Aorta (tissue), 5 donors: Measurements from ENCODE around the gene ARSA. TPM values are rescaled to one million over a fixed set of nuclear protein-coding genes. Genes with fewer than 3 reads are reported as not detected.

ENCODE experiments used
- ATAC-seq: fragments of 200-7000 bp; cut with Tn5 transposase; one replicate; pipeline ENCODE4 v1.9.1; 2022; ENCODE audit warnings: moderate library complexity; ENCODE audit not compliant: low FRiP score
- DNase-seq, 2 donors: peaks; one replicate each; pipeline ENCODE4 v3.0.0-alpha.2; 2020
- H3K27ac ChIP-seq, 2 donors: one replicate each; pipeline ENCODE4 v1.5.1; 2013; ENCODE audit warnings: low read length in 2 of 2, mild to moderate bottlenecking in 2 of 2, moderate library complexity in 2 of 2, control low read depth in 1 of 2, inconsistent platforms in 1 of 2, low read depth in 1 of 2
- H3K27me3 ChIP-seq, 2 donors: one replicate each; pipeline ENCODE4 v1.6.1; 2013; ENCODE audit warnings: control low read depth in 1 of 2, low read length in 1 of 2, mild to moderate bottlenecking in 1 of 2, moderate library complexity in 1 of 2; ENCODE audit not compliant: insufficient read depth in 2 of 2, control insufficient read depth in 1 of 2
- H3K36me3 ChIP-seq, 2 donors: one replicate each; pipeline ENCODE4 v1.6.1; 2013; ENCODE audit warnings: control low read depth in 1 of 2, low read length in 1 of 2, mild to moderate bottlenecking in 1 of 2; ENCODE audit not compliant: insufficient read depth in 2 of 2, control insufficient read depth in 1 of 2
- H3K4me1 ChIP-seq, 2 donors: one replicate each; pipeline ENCODE4 v1.6.1; 2013; ENCODE audit warnings: low read length in 2 of 2, control low read depth in 1 of 2, mild to moderate bottlenecking in 1 of 2, moderate library complexity in 1 of 2; ENCODE audit not compliant: insufficient read depth in 2 of 2, control insufficient read depth in 1 of 2
- H3K4me3 ChIP-seq, 2 donors: one replicate each; pipeline ENCODE4 v1.5.1; 2013; ENCODE audit warnings: low read length in 2 of 2, control low read depth in 1 of 2, mild to moderate bottlenecking in 1 of 2
- H3K9me3 ChIP-seq: one replicate; pipeline ENCODE4 v1.6.1; 2013; ENCODE audit warnings: mild to moderate bottlenecking, low read length; ENCODE audit not compliant: control insufficient read depth
- WGBS, 2 donors: extraction: QIAGEN DNeasy Blood & Tissue Kit; methylation state at CpG; one replicate each; pipeline ENCODE4 v1.1.7; 2013; 5-methylcytosine and 5-hydroxymethylcytosine counted together
- intact Hi-C, 2 donors: fragments of 100-400 bp; cut with DNase I; formaldehyde crosslinking; loops; one replicate each; pipeline versions ENCODE4 v1.14.2 to v1.15.0; 2022
- polyA plus RNA-seq, 2 donors: library from polyadenylated mRNA; stranded (reverse); fragments of 200-250 nt; gene quantifications; one replicate each; pipeline ENCODE4 v1.2.3, GENCODE V29; 2013
- total RNA-seq, 2 donors: library from RNA; stranded (reverse); fragmentation: NEBNext Ultra II Directional; extraction: Animal tissue kit (Norgen Biotek cat#: 25700); gene quantifications; one replicate each; pipeline ENCODE4 v1.2.1, GENCODE V29; 2021
- donor health status: healthy with polysubstance abuse.
- donor health status: Bipolar disorder and iron deficiency.
- donor health status: DM: no; HTN: no; CAD: no.
- donor health status: DM: no; HTN: no; CAD: no.
- donor health status: DM: yes; HTN: yes; CAD: no.

The ARSA gene
- total and polyA plus RNA-seq, 4 donors = 15.7 to 120 (median 42.5) TPM

DNA sequence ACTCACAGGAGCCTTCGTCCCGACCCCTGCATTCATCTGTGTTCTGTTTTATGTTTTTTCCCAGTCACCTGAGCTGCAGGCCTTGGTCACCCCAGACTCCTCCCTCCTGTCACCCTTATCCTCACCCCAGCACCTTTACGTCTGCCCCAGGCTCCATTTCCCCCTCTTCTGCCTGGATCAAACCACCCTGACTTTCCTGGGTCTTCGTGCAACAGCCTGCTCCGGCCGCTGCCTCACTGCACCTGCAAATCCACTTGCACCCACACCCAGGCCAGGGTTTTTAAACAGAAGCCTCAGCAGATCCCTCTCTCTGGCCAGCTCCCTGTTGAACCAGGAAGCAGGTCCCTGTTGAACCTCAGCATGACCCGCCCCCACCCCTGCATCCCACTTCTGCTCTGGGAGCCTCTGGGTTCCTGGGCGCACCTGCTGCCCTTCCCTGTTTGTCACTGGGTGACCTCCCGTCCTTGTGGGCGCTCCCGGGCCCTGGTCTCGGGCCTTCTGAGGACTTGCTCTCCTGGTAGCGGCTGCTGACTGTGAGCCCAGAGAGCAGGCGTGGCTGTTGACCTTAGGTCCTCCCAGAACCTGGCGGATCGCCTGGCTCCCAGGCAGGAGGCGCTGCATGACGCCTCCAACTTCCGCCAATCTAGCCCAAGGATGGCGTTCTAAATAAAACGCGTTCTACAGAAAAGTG, 14.5 kb downstream of the ARSA start:
- ATAC-seq = no peak
- Histone ChIP-seq H3K4me3 (no peak overlapping the region), H3K27me3 (no peaks in the 10 kb centered on the region), H3K27ac (no peak overlapping the region), H3K36me3 (no peaks in the 10 kb centered on the region), H3K9me3 (no peaks in the 10 kb centered on the region), H3K4me1 (no peaks in the 10 kb centered on the region)
- WGBS, 2 donors = 57 to 64% methylated on average over 22 of the region's 22 CpGs
- intact Hi-C loops = no loop called here
- DNase-seq = no peak

DNA sequence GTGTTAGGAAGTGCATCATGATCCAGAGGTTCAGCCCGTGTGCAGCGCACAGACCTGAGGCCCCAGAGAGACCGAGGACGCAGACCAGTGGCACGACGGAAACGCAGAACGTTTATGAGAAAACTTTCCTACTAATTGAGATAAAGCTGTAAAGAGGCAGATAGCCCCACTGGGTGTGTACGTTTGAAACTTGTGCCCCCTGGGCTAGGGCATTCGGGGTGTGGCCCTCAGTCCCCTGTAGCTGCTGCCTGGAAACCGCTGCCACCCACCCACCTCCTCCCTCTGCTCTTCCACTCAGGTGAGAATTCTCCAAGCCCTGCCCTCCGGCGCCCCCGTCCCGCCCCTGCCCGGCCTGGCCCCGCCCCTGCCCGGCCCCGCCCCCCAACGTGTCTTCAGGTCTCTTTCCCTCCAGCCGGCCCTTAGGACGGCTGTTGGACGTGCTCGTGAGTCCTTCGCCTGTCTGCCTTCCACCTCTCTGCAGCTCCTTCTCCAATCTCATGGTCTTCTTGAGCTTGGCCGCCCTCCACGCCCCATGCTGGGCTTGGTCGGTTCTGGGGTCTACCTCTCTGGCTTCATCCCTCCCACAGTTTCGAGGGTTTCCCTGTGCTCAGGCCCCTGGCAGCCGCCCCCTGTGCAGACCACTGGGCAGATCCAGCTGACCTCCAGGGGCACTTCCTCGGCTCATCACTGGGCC, 15.3 kb downstream of the ARSA start:
- no peak overlapping the region for H3K4me3 ChIP-seq
- no peaks in the 10 kb centered on the region for H3K36me3 ChIP-seq
- ATAC-seq = no peak
- no peak overlapping the region for H3K27ac ChIP-seq
- intact Hi-C loops = no loop called here
- 31 to 35% methylated on average over 24 to 31 of the region's 31 CpGs for WGBS, 2 donors
- DNase-seq = no peak
- H3K27me3 ChIP-seq = no peaks in the 10 kb centered on the region
- H3K4me1 ChIP-seq = no peaks in the 10 kb centered on the region
- no peaks in the 10 kb centered on the region for H3K9me3 ChIP-seq

DNA sequence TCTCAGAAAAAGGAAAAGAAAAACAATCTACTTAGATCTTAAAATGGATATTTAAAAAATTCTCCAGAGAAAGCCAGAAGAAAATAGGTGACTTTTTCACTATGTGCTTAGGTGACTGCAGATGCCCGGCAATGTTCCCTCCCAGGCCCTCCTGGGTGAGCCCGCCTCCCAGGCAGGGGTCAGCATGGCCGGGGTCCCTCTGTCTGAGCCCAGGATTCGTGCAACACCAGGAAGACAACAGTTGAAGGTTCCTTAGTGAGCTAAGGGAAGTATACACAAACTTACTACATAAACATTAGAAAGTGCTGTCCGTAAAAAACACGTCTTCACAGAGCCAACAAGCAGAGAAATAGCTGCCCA, 15.8 kb downstream of the ARSA start:
- no peaks in the 10 kb centered on the region for H3K27me3 ChIP-seq
- DNase-seq = no peak
- 42 to 47% methylated on average over 6 of the region's 6 CpGs for WGBS, 2 donors

DNA sequence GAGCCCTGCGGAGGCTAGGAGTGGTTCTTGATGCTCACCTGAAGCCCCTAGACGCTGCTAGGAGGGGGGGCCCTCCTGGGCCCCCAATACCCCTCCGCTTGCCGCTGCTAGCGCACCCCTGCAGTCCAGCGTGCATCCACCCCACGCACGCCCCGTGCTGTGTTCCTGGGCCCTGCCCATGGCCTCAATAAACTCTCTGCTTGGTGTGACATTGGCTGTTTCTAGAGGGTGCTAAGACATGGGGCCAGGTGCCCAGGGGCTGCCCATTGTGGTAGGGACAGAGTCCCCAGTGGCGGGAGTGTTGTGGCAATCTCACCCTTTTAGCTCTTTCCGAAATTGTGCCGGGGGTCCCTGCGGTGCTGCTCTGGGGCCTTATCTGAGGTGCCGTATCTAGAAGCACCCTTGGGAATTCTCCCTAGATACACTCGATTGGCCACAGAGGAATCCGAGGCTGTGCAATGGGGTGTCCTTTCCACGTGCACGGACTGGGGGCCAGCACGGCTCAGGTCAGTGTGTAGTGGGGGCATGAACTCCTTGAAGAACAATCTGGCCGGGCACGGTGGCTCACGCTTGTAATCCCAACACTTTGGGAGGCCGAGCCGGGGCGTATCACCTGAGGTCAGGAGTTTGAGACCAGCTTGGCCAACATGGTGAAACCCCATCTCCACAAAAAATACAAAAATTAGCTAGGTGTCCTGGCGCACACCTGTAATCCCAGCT, 16.5 kb downstream of the ARSA start:
- no peaks in the 10 kb centered on the region for H3K9me3 ChIP-seq
- 85% methylated on average over 25 to 26 of the region's 26 CpGs for WGBS, 2 donors
- H3K27me3 ChIP-seq = no peaks in the 10 kb centered on the region
- intact Hi-C loops = no loop called here
- no peaks in the 10 kb centered on the region for H3K4me1 ChIP-seq
- no peaks in the 10 kb centered on the region for H3K36me3 ChIP-seq
- H3K27ac ChIP-seq = no peak overlapping the region
- no peak for ATAC-seq
- no peak for DNase-seq
- H3K4me3 ChIP-seq = no peak overlapping the region

More for the DNA sequence above, 15.8 kb downstream of the ARSA start:
- Histone ChIP-seq H3K27ac (no peak overlapping the region), H3K4me3 (no peak overlapping the region), H3K36me3 (no peaks in the 10 kb centered on the region), H3K4me1 (no peaks in the 10 kb centered on the region), H3K9me3 (no peaks in the 10 kb centered on the region)
- no peak for ATAC-seq
- intact Hi-C loops = no loop called here

DNA sequence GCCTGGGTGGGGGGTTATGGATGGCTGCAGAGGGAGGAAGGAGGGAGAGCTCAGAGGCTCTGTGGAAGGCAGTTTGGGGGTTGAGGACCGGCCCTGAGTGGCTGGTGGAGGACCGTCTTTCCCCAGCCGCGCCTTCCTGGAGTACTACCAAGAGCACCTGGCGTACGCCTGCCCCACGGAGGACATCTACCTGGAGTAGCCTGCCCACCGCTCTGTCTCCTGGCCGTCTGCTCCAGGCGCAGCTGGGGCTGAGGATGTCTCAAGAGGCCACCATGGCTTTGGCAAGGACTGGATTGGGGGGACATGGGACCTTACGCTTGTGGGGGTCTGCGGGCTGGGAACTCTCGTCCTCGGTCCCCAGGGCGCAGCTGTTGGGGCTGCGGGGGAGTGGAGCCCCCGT, 17.4 kb downstream of the ARSA start:
- Histone ChIP-seq H3K27me3 (no peaks in the 10 kb centered on the region), H3K36me3 (no peaks in the 10 kb centered on the region), H3K9me3 (no peaks in the 10 kb centered on the region), H3K27ac (no peak overlapping the region), H3K4me1 (no peaks in the 10 kb centered on the region), H3K4me3 (no peak overlapping the region)
- intact Hi-C loops = no loop called here
- no peak for ATAC-seq
- WGBS, 2 donors = 81 to 87% methylated on average over 17 of the region's 17 CpGs
- no peak for DNase-seq

DNA sequence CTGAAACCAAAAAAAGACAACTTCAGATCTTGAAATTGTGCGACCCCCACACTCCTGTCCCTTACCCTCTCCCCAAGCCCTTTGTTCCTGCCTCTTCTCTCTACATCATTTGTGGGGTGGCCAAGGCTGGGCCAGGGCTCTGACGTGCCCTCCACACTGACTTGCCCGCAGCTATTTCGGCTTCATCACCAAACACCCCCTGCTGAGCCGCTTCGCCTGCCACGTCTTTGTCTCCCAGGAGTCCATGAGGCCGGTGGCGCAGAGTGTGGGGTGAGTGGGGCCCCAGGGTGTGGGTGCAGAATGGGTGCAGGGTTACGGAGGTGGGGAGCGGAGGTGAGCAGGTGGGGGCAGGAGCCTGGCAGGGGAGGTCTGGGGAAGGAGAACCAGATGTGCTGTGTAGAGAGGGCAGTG, 17.9 kb downstream of the ARSA start:
- no peak overlapping the region for H3K27ac ChIP-seq
- DNase-seq = no peak
- no peaks in the 10 kb centered on the region for H3K27me3 ChIP-seq
- no peak overlapping the region for H3K4me3 ChIP-seq
- H3K4me1 ChIP-seq = no peaks in the 10 kb centered on the region
- no peak for ATAC-seq
- no peaks in the 10 kb centered on the region for H3K36me3 ChIP-seq
- no peaks in the 10 kb centered on the region for H3K9me3 ChIP-seq
- WGBS, 2 donors = 80% methylated on average over 11 of the region's 11 CpGs
- intact Hi-C loops = no loop called here

DNA sequence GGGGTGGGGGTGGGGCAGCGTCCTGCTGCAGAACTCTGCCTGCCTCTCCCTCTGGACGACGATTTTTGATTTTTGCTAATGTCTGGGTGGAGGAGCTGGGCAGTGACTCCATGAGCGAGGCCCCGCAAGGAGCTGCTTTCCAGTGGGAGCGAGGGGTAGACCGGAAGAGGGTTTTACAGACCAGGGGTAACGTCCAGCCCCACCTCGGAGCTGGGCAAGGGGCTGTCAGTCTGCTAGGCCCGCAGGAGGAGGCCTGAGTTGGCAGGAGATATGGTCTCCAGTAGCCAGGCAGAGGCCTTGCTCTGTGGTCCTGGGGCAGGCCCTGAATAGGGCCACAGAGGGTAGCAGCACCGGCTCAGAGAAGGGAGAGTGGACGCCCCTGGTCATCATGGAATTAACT, 18.4 kb downstream of the ARSA start:
- no peak for ATAC-seq
- Histone ChIP-seq H3K4me3 (no peak overlapping the region), H3K4me1 (no peaks in the 10 kb centered on the region), H3K27me3 (no peaks in the 10 kb centered on the region), H3K36me3 (no peaks in the 10 kb centered on the region), H3K9me3 (no peaks in the 10 kb centered on the region), H3K27ac (no peak overlapping the region)
- 71 to 73% methylated on average over 12 of the region's 12 CpGs for WGBS, 2 donors
- no peak for DNase-seq
- intact Hi-C loops = no loop called here

DNA sequence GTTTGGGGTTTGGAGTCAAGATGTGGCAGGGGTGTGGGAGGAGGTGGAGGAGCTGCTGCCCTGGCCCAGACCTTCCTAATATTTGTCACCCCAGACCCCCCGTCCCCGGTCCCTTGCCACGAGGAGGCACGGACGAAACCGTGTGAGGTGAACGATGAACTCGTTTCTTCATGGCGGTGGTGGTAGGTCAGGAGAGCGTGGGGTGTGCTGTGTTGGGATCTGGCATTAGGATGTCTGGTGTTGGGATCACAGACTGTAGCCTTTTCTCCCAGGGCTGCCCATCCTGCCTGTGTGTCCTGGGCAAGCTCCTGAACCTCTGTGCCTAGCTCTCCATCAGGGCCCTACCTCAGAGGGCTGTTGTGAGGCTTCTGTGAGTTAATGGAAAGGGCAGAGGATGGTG, 19.0 kb downstream of the ARSA start:
- intact Hi-C loops = no loop called here
- 84 to 87% methylated on average over 10 of the region's 10 CpGs for WGBS, 2 donors
- Histone ChIP-seq H3K4me3 (no peak overlapping the region), H3K27ac (no peak overlapping the region), H3K27me3 (no peaks in the 10 kb centered on the region), H3K36me3 (no peaks in the 10 kb centered on the region), H3K4me1 (no peaks in the 10 kb centered on the region), H3K9me3 (no peaks in the 10 kb centered on the region)
- no peak for ATAC-seq
- no peak for DNase-seq
